Liver (tissue), 3 donors: ENCODE data around the gene STPG1.

Experiments
- FOXA1 ChIP-seq: IDR thresholded peaks from 2 replicates; pipeline ENCODE4 v1.6.1; 2016; ENCODE audit warnings: antibody characterized with exemption
- HNF4G ChIP-seq: IDR thresholded peaks from 2 replicates; pipeline ENCODE4 v1.6.1; 2016; ENCODE audit warnings: antibody characterized with exemption
- JUND ChIP-seq, 2 donors: IDR thresholded peaks; 2 replicates each; pipeline ENCODE4 v1.6.1; 2016; ENCODE audit warnings: antibody characterized with exemption in 2 of 2
- RAD21 ChIP-seq, 2 donors: IDR thresholded peaks; 2 replicates each; pipeline ENCODE4 v1.6.1; 2016; ENCODE audit warnings: antibody characterized with exemption in 2 of 2, mild to moderate bottlenecking in 2 of 2
- SP1 ChIP-seq: IDR thresholded peaks from 2 replicates; pipeline ENCODE4 v1.6.1; 2018; ENCODE audit warnings: antibody characterized with exemption, mild to moderate bottlenecking
- TAF1 ChIP-seq: conservative IDR thresholded peaks from 2 replicates; pipeline ENCODE4 v1.6.1; 2016; ENCODE audit warnings: antibody characterized with exemption, mild to moderate bottlenecking
- YY1 ChIP-seq: IDR thresholded peaks from 2 replicates; pipeline ENCODE4 v1.6.1; 2016; ENCODE audit warnings: antibody characterized with exemption, mild to moderate bottlenecking
- TF ChIP-seq, protein P1 (sequence below): fragments of 150-350 bp; IDR thresholded peaks from 2 replicates; pipeline ENCODE4 v1.5.1; 2017; ENCODE audit warnings: improper control_type of control experiment, low read depth, low read length; ENCODE audit not compliant: missing input control
- TF ChIP-seq, protein P2 (sequence below): IDR thresholded peaks from 2 replicates; pipeline ENCODE4 v1.6.1; 2016; ENCODE audit warnings: antibody characterized with exemption, mild to moderate bottlenecking
- TF ChIP-seq, protein P3 (sequence below): IDR thresholded peaks from 2 replicates; pipeline ENCODE4 v1.6.1; 2016; ENCODE audit warnings: antibody characterized with exemption
- TF ChIP-seq, protein P4 (sequence below): IDR thresholded peaks from 2 replicates; pipeline ENCODE4 v1.6.1; 2016; ENCODE audit warnings: antibody characterized with exemption
- donor health status: healthy.
- donor health status: healthy.

DNA sequence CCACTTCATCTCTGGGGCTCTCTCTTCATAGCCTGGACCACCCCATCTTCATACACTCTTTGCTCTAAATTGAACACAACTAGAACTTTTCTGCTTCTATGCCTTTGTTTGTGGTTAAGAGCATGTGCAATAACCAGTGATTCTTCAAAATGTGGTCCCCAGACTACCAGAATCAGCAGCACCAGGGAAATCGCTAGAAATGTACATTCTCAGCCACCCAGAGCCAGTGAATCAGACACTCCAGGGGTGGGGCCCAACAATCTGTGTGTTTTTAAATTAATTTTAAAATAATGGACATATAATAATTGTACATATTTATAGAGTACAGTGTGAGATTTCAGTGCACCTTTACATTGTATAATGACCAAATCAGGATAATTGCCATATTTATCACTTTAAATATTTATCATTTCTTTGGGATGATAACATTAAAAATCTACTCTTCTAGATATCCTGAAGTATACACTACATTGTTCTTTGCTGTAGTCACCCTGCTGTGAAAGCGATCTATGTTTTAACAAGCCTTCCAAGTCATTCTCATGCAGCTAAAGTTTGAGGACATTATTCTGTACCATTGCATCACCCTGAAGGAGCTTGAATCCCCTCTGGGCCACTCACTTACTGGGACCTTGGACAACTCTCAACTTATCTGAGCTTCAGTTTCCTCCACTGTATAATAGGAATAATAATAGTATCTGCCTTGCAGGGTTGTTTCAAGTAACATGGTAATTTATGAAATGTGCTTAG, 83.6 kb downstream of the STPG1 start:
- TF ChIP-seq, protein P1, sequence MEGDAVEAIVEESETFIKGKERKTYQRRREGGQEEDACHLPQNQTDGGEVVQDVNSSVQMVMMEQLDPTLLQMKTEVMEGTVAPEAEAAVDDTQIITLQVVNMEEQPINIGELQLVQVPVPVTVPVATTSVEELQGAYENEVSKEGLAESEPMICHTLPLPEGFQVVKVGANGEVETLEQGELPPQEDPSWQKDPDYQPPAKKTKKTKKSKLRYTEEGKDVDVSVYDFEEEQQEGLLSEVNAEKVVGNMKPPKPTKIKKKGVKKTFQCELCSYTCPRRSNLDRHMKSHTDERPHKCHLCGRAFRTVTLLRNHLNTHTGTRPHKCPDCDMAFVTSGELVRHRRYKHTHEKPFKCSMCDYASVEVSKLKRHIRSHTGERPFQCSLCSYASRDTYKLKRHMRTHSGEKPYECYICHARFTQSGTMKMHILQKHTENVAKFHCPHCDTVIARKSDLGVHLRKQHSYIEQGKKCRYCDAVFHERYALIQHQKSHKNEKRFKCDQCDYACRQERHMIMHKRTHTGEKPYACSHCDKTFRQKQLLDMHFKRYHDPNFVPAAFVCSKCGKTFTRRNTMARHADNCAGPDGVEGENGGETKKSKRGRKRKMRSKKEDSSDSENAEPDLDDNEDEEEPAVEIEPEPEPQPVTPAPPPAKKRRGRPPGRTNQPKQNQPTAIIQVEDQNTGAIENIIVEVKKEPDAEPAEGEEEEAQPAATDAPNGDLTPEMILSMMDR = no peak
- TF ChIP-seq RAD21 (IDR thresholded peaks at IDR 0.05) = no peak
- no peak for TF ChIP-seq HNF4G
- TF ChIP-seq TAF1 = no peak
- TF ChIP-seq, protein P2, sequence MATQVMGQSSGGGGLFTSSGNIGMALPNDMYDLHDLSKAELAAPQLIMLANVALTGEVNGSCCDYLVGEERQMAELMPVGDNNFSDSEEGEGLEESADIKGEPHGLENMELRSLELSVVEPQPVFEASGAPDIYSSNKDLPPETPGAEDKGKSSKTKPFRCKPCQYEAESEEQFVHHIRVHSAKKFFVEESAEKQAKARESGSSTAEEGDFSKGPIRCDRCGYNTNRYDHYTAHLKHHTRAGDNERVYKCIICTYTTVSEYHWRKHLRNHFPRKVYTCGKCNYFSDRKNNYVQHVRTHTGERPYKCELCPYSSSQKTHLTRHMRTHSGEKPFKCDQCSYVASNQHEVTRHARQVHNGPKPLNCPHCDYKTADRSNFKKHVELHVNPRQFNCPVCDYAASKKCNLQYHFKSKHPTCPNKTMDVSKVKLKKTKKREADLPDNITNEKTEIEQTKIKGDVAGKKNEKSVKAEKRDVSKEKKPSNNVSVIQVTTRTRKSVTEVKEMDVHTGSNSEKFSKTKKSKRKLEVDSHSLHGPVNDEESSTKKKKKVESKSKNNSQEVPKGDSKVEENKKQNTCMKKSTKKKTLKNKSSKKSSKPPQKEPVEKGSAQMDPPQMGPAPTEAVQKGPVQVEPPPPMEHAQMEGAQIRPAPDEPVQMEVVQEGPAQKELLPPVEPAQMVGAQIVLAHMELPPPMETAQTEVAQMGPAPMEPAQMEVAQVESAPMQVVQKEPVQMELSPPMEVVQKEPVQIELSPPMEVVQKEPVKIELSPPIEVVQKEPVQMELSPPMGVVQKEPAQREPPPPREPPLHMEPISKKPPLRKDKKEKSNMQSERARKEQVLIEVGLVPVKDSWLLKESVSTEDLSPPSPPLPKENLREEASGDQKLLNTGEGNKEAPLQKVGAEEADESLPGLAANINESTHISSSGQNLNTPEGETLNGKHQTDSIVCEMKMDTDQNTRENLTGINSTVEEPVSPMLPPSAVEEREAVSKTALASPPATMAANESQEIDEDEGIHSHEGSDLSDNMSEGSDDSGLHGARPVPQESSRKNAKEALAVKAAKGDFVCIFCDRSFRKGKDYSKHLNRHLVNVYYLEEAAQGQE = no peak
- no peak for TF ChIP-seq SP1
- TF ChIP-seq, protein P3, sequence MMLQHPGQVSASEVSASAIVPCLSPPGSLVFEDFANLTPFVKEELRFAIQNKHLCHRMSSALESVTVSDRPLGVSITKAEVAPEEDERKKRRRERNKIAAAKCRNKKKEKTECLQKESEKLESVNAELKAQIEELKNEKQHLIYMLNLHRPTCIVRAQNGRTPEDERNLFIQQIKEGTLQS = no peak
- no peak for TF ChIP-seq YY1
- TF ChIP-seq, protein P4, sequence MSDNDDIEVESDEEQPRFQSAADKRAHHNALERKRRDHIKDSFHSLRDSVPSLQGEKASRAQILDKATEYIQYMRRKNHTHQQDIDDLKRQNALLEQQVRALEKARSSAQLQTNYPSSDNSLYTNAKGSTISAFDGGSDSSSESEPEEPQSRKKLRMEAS = no peak
- TF ChIP-seq FOXA1 = no peak
- no peak for TF ChIP-seq JUND (IDR thresholded peaks at IDR 0.05)
